ENCODE data around the gene DMXL1.

- TF ChIP-seq HEYL (CRISPR knock-in tag; IDR thresholded peaks at IDR 0.05) (no peak), NFE2L2 (conservative IDR thresholded peaks at IDR 0.05; ENCODE audit: low read length) (no peak), POLR2A (IDR thresholded peaks at IDR 0.05; ENCODE audit: low read length) (no peak), CTCF (IDR thresholded peaks at IDR 0.05) (no peak), USF2 (IDR thresholded peaks at IDR 0.05) (no peak), HOXA7 (CRISPR knock-in tag; IDR thresholded peaks at IDR 0.05) (no peak), EP300 (IDR thresholded peaks at IDR 0.05) (no peak), RARB (CRISPR knock-in tag; IDR thresholded peaks at IDR 0.05) (no peak), RNF2 (IDR thresholded peaks at IDR 0.05; ENCODE audit: borderline replicate concordance, low read depth) (no peak)
These were observed 209.5 kb downstream of the DMXL1 start for GRCh38 chr5:119280380-119280779.

All from A549 (cell line).